GM10847 (cell line): Measurements from ENCODE around the gene SMIM14.

Source experiments
- POLR2A ChIP-seq: IDR thresholded peaks from 2 replicates; pipeline ENCODE4 v1.6.1; 2011; ENCODE audit not compliant: insufficient read length; ENCODE audit errors: extremely low read depth

Gene SMIM14

DNA sequence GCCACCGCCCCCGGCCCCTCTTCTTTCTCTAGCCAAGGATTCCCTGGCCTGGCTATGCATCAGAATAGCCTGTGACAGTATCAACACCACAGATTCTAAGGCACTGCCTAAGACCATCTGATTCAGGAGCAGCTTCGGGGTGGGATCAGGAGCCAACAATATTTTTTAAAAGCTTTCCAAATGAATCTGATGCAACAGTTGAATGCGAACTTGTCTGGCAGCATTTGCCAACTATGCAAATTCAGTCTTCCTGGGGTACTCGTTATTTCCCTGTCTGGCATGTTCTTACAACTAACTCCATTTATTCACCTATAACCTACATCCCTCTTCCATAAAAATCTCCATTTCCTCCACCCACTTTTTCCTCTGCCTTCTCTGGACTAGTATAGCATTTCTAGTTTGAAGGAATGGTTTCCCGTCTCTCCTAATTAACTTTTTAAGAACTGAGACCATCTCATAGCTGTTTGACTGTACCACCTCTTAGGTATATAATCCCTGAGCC, 75.3 kb downstream of the SMIM14 start:
- no peak for TF ChIP-seq POLR2A

GRCh38 chr4:39562792-39563191, 75.9 kb downstream of the SMIM14 start:
- TF ChIP-seq POLR2A, result no peak

GRCh38 chr4:39559626-39560025, 79.0 kb downstream of the SMIM14 start:
- no peak for TF ChIP-seq POLR2A

- no peak for TF ChIP-seq POLR2A
Observed at GRCh38 chr4:39555472-39555871, 83.2 kb downstream of the SMIM14 start.

DNA sequence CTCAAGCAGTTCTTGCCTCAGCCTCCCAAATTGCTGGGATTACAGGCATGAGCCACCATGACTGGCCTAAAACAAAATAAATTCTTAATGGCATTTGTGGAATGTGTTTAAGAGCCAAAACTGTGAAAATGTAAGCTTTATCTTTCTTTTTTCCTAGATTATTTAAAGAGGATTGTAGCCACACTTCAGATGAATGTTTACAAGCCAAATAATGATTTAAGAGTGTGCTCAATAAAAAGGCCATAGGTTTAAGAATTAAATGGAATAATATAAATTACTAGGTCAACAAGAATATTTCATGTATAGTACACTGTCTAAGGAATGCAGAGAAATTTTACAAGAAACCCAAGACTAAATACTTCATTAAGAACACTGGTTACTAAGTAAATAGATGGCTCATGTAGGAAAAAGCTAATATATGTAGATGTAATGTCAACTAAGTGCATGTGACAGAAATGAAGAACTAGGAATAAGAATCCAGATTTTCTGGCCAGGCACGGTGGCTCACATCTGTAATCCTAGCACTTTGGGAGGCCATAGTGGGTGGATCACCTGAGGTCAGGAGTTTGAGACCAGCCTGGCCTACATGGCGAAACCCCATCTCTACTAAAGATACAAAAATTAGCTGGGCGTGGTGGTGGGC, 90.1 kb downstream of the SMIM14 start:
- TF ChIP-seq POLR2A, result no peak

GRCh38 chr4:39544580-39545315, 93.9 kb downstream of the SMIM14 start:
- no peak for TF ChIP-seq POLR2A

GRCh38 chr4:39543034-39543433, 95.6 kb downstream of the SMIM14 start:
- no peak for TF ChIP-seq POLR2A

DNA sequence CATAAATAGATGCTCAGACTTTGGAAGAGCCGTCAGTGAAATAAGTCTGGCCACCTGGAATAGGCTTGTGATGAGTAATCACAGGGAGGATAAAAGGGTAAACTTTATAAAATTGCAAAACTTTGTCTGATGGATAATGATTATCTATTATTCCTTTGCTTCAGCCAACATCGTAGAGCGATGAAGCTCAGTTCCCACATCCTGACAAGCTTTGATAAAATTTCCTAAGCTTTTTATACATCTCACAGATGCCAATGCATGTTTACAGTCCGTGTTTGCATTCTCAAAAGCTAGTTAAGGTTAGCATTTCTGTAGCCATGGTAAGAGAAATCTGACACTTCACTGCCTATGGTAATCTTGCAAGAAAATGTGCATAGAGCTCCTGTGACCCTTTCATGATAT, 96.1 kb downstream of the SMIM14 start:
- no peak for TF ChIP-seq POLR2A

GRCh38 chr4:39541987-39542610, 96.6 kb downstream of the SMIM14 start:
- no peak for TF ChIP-seq POLR2A

GRCh38 chr4:39539089-39539611, 99.5 kb downstream of the SMIM14 start:
- TF ChIP-seq POLR2A, result no peak

GRCh38 chr4:39533541-39533940, 105.1 kb downstream of the SMIM14 start:
- TF ChIP-seq POLR2A, result no peak

DNA sequence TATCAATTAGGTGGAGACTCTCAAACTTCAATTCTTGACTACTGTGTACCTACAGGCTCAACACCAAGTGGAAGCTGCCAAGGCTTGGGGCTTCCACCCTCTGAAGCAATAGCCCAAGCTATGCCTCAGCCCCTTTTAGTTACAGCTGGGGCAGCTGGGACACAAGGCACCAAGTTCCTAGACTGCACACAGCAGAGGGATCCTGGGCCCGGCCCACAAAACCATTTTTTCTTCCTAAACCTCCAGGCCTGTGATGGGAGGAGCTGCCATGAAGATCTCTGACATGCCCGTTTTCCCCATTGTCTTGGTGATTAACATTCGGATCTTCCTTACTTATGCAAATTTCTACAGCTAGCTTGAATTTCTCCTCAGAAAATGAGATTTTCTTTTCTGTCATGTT, 108.0 kb downstream of the SMIM14 start:
- TF ChIP-seq POLR2A, result no peak

- no peak for TF ChIP-seq POLR2A
Observed at GRCh38 chr4:39529534-39529933, 109.1 kb downstream of the SMIM14 start.

DNA sequence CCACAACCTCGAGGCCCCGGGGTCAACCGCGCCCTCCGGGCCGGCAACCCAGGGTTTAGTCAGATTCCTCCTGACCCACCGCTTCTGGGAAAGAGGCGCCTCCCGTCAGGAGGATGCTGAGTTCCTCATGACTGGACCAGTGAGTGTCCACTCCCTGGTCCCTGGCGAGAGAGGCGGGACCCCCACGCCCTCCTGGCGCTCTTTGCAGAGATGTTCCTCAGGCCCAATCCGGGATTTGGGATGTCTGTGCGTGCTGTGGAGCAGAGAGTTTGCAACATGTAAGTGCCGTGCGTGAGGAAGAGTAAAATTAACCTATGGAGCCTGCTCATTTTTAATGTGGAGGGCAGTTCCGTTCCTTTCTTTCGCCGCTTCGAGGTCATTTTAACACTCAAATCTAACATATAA, 110.6 kb downstream of the SMIM14 start:
- TF ChIP-seq POLR2A, result no peak

GRCh38 chr4:39527296-39528060, 111.2 kb downstream of the SMIM14 start, which contains the start of gene UGDH:
Gene UGDH (minus strand): TSS chr4:39527439. CDS start chr4:39521512, 5,927 bp downstream.
- TF ChIP-seq POLR2A, result peak; percentile 81
